Measurements from ENCODE around the gene TP63.

TP63 gene

GRCh38 chr3:189631373-189631408 is at the start of gene TP63:
Gene TP63, plus strand, starts transcription at chr3:189631389. Its CDS starts 127 bp downstream, at chr3:189631516.
- H3K4me1 ChIP-seq (ENCODE audit: control insufficient read depth in 5 of 5, insufficient read depth in 5 of 5, low read length in 5 of 5), result peaks cover 0 to 11% (median 8%) of the 10 kb centered on the region in 5 donors
- no peaks in the 10 kb centered on the region for H3K36me3 ChIP-seq (ENCODE audit: control insufficient read depth in 5 of 5, insufficient read depth in 5 of 5, low read length in 5 of 5)
- peak within 1 kb of the TSS in 1 of 5 donors; percentile 47 for H3K9ac ChIP-seq (ENCODE audit: low read length in 5 of 5)
- H3K9me3 ChIP-seq (ENCODE audit: control insufficient read depth in 5 of 5, low read length in 5 of 5), result no peaks in the 10 kb centered on the region
- no peak within 1 kb of the TSS for H3K4me3 ChIP-seq (ENCODE audit: low read depth in 1 of 5, low read length in 5 of 5)
- no peaks in the 10 kb centered on the region for H3K27me3 ChIP-seq (ENCODE audit: control insufficient read depth in 5 of 5, insufficient read depth in 4 of 5, low read length in 5 of 5)
- H3K27ac ChIP-seq (ENCODE audit: low read depth, low read length), result no peak within 1 kb of the TSS

DNA sequence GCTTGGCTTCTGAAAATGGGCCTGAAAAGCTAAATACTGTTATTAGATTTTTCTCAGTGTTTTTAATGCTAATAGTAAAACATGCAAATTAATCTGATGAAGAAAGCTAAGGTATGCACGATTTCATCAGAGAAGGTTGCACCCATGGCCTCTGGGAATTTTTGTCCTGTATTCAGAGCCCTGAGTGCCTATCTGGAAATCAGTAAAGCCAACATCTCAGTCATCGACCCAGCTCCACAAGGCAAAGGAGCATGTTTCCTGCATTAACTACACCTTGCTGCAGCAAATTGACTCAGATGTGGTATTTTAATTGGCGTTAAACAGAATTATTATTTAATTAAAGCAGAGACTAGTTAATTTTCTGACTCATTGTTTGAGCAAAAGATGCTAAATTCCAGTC is 49.0 kb upstream of the TP63 start:
- H3K4me3 ChIP-seq (ENCODE audit: low read depth in 1 of 5, low read length in 5 of 5), result no peak overlapping the region
- H3K9me3 ChIP-seq (ENCODE audit: control insufficient read depth in 5 of 5, low read length in 5 of 5), result peaks cover 0 to 5% (median 4%) of the 10 kb centered on the region in 5 donors
- no peaks in the 10 kb centered on the region for H3K27me3 ChIP-seq (ENCODE audit: control insufficient read depth in 5 of 5, insufficient read depth in 4 of 5, low read length in 5 of 5)
- H3K27ac ChIP-seq (ENCODE audit: low read depth, low read length), result no peak overlapping the region
- H3K36me3 ChIP-seq (ENCODE audit: control insufficient read depth in 5 of 5, insufficient read depth in 5 of 5, low read length in 5 of 5), result no peaks in the 10 kb centered on the region
- no peak overlapping the region for H3K9ac ChIP-seq (ENCODE audit: low read length in 5 of 5)
- no peaks in the 10 kb centered on the region for H3K4me1 ChIP-seq (ENCODE audit: control insufficient read depth in 5 of 5, insufficient read depth in 5 of 5, low read length in 5 of 5)

DNA sequence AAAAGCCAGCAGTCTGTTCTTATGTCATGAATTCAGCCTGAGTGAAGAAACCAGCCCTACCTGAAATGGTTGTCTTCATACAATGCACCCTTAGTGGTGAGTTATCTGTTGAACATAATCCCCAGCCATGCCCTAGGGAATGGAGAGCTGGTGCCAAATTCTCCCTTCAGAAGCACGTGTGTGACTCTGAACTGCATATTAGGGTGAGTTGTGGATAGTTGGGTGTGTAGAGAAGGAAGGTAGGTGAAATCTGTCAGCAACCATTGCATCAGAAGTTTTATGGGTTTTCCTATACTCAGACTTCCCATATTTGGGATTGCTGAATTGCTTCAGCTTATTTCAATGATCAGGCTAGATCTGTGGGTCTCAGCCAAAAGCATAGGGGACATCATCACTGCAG is 46.5 kb upstream of the TP63 start:
- Histone ChIP-seq H3K4me3 (ENCODE audit: low read depth in 1 of 5, low read length in 5 of 5) (no peak overlapping the region), H3K9ac (ENCODE audit: low read length in 5 of 5) (no peak overlapping the region), H3K36me3 (ENCODE audit: control insufficient read depth in 5 of 5, insufficient read depth in 5 of 5, low read length in 5 of 5) (no peaks in the 10 kb centered on the region), H3K4me1 (ENCODE audit: control insufficient read depth in 5 of 5, insufficient read depth in 5 of 5, low read length in 5 of 5) (peaks cover 0 to 15% (median 9%) of the 10 kb centered on the region in 5 donors), H3K27me3 (ENCODE audit: control insufficient read depth in 5 of 5, insufficient read depth in 4 of 5, low read length in 5 of 5) (no peaks in the 10 kb centered on the region), H3K9me3 (ENCODE audit: control insufficient read depth in 5 of 5, low read length in 5 of 5) (no peaks in the 10 kb centered on the region), H3K27ac (ENCODE audit: low read depth, low read length) (no peak overlapping the region)

- Histone ChIP-seq H3K9ac (ENCODE audit: low read length in 5 of 5) (no peak overlapping the region), H3K9me3 (ENCODE audit: control insufficient read depth in 5 of 5, low read length in 5 of 5) (peaks cover 0 to 8% (median 0%) of the 10 kb centered on the region in 5 donors), H3K36me3 (ENCODE audit: control insufficient read depth in 5 of 5, insufficient read depth in 5 of 5, low read length in 5 of 5) (no peaks in the 10 kb centered on the region), H3K27ac (ENCODE audit: low read depth, low read length) (no peak overlapping the region), H3K27me3 (ENCODE audit: control insufficient read depth in 5 of 5, insufficient read depth in 4 of 5, low read length in 5 of 5) (no peaks in the 10 kb centered on the region), H3K4me3 (ENCODE audit: low read depth in 1 of 5, low read length in 5 of 5) (no peak overlapping the region), H3K4me1 (ENCODE audit: control insufficient read depth in 5 of 5, insufficient read depth in 5 of 5, low read length in 5 of 5) (peaks cover 0 to 15% (median 9%) of the 10 kb centered on the region in 5 donors)
Measured at GRCh38 chr3:189586941-189587663, 44.1 kb upstream of the TP63 start.

DNA sequence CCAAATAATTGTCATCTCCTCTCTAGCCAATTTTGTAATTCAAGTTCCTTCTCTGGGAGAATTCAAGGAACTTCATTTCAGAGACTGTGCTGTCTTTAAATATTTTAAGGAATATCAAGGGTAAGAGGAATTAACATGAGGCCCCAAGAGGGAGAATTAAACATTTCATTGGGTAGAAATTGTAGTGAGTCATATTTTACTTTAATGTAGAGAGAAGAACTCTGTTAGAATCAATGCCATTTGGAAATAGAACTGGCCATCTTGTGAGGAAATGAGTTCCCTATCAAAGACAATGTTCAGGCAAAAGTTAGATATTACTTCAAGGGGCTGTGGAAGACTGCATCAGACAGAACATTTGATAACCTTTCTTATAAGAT is 43.5 kb upstream of the TP63 start:
- Histone ChIP-seq H3K4me3 (ENCODE audit: low read depth in 1 of 5, low read length in 5 of 5) (no peak overlapping the region), H3K36me3 (ENCODE audit: control insufficient read depth in 5 of 5, insufficient read depth in 5 of 5, low read length in 5 of 5) (no peaks in the 10 kb centered on the region), H3K27ac (ENCODE audit: low read depth, low read length) (no peak overlapping the region), H3K27me3 (ENCODE audit: control insufficient read depth in 5 of 5, insufficient read depth in 4 of 5, low read length in 5 of 5) (no peaks in the 10 kb centered on the region), H3K9me3 (ENCODE audit: control insufficient read depth in 5 of 5, low read length in 5 of 5) (peaks cover 0 to 13% (median 0%) of the 10 kb centered on the region in 5 donors), H3K9ac (ENCODE audit: low read length in 5 of 5) (no peak overlapping the region), H3K4me1 (ENCODE audit: control insufficient read depth in 5 of 5, insufficient read depth in 5 of 5, low read length in 5 of 5) (peaks cover 0 to 15% (median 9%) of the 10 kb centered on the region in 5 donors)

- no peak overlapping the region for H3K27ac ChIP-seq (ENCODE audit: low read depth, low read length)
- H3K36me3 ChIP-seq (ENCODE audit: control insufficient read depth in 5 of 5, insufficient read depth in 5 of 5, low read length in 5 of 5), result no peaks in the 10 kb centered on the region
- no peak overlapping the region for H3K9ac ChIP-seq (ENCODE audit: low read length in 5 of 5)
- peaks cover 0 to 15% (median 9%) of the 10 kb centered on the region in 5 donors for H3K4me1 ChIP-seq (ENCODE audit: control insufficient read depth in 5 of 5, insufficient read depth in 5 of 5, low read length in 5 of 5)
- no peak overlapping the region for H3K4me3 ChIP-seq (ENCODE audit: low read depth in 1 of 5, low read length in 5 of 5)
- peaks cover 0 to 13% (median 0%) of the 10 kb centered on the region in 5 donors for H3K9me3 ChIP-seq (ENCODE audit: control insufficient read depth in 5 of 5, low read length in 5 of 5)
- H3K27me3 ChIP-seq (ENCODE audit: control insufficient read depth in 5 of 5, insufficient read depth in 4 of 5, low read length in 5 of 5), result no peaks in the 10 kb centered on the region
Measured at GRCh38 chr3:189588070-189588469, 43.1 kb upstream of the TP63 start.

GRCh38 chr3:189588475-189589178 is 42.6 kb upstream of the TP63 start:
- Histone ChIP-seq H3K4me3 (ENCODE audit: low read depth in 1 of 5, low read length in 5 of 5) (no peak overlapping the region), H3K4me1 (ENCODE audit: control insufficient read depth in 5 of 5, insufficient read depth in 5 of 5, low read length in 5 of 5) (peaks cover 0 to 16% (median 9%) of the 10 kb centered on the region in 5 donors), H3K27ac (ENCODE audit: low read depth, low read length) (peak overlapping the region; percentile 0), H3K27me3 (ENCODE audit: control insufficient read depth in 5 of 5, insufficient read depth in 4 of 5, low read length in 5 of 5) (no peaks in the 10 kb centered on the region), H3K36me3 (ENCODE audit: control insufficient read depth in 5 of 5, insufficient read depth in 5 of 5, low read length in 5 of 5) (no peaks in the 10 kb centered on the region), H3K9me3 (ENCODE audit: control insufficient read depth in 5 of 5, low read length in 5 of 5) (peaks cover 0 to 13% (median 0%) of the 10 kb centered on the region in 5 donors), H3K9ac (ENCODE audit: low read length in 5 of 5) (peak overlapping the region in 1 of 5 donors; percentile 34)

DNA sequence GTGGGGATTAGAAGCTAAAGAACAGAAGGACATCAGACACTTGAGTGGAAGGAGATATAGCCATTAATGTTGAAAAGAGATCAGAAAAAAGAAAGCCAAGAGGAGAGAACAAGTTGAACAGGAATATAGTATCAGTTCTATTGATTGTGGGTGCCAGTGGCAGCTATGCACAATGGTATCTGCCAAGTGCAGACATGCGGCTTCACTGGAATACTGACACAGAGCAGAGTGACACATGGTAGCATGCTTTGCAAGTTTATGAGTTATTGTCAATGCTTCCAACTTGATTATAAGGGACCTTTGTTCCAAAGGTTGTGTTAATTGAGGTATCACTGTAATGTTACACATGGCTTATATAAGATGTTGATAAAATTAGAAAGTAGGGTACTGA is 42.0 kb upstream of the TP63 start:
- H3K36me3 ChIP-seq (ENCODE audit: control insufficient read depth in 5 of 5, insufficient read depth in 5 of 5, low read length in 5 of 5), result no peaks in the 10 kb centered on the region
- H3K4me3 ChIP-seq (ENCODE audit: low read depth in 1 of 5, low read length in 5 of 5), result no peak overlapping the region
- peak overlapping the region; percentile 0 for H3K27ac ChIP-seq (ENCODE audit: low read depth, low read length)
- H3K27me3 ChIP-seq (ENCODE audit: control insufficient read depth in 5 of 5, insufficient read depth in 4 of 5, low read length in 5 of 5), result no peaks in the 10 kb centered on the region
- H3K9ac ChIP-seq (ENCODE audit: low read length in 5 of 5), result peak overlapping the region in 1 of 5 donors; percentile 34
- H3K4me1 ChIP-seq (ENCODE audit: control insufficient read depth in 5 of 5, insufficient read depth in 5 of 5, low read length in 5 of 5), result peaks cover 0 to 18% (median 9%) of the 10 kb centered on the region in 5 donors
- peaks cover 0 to 13% (median 0%) of the 10 kb centered on the region in 5 donors for H3K9me3 ChIP-seq (ENCODE audit: control insufficient read depth in 5 of 5, low read length in 5 of 5)

GRCh38 chr3:189590223-189590622 is 41.0 kb upstream of the TP63 start:
- Histone ChIP-seq H3K9ac (ENCODE audit: low read length in 5 of 5) (no peak overlapping the region), H3K4me1 (ENCODE audit: control insufficient read depth in 5 of 5, insufficient read depth in 5 of 5, low read length in 5 of 5) (peaks cover 0 to 18% (median 9%) of the 10 kb centered on the region in 5 donors), H3K27ac (ENCODE audit: low read depth, low read length) (no peak overlapping the region), H3K4me3 (ENCODE audit: low read depth in 1 of 5, low read length in 5 of 5) (no peak overlapping the region), H3K9me3 (ENCODE audit: control insufficient read depth in 5 of 5, low read length in 5 of 5) (peaks cover 0 to 13% (median 0%) of the 10 kb centered on the region in 5 donors), H3K36me3 (ENCODE audit: control insufficient read depth in 5 of 5, insufficient read depth in 5 of 5, low read length in 5 of 5) (no peaks in the 10 kb centered on the region), H3K27me3 (ENCODE audit: control insufficient read depth in 5 of 5, insufficient read depth in 4 of 5, low read length in 5 of 5) (no peaks in the 10 kb centered on the region)

GRCh38 chr3:189593581-189593980 is 37.6 kb upstream of the TP63 start:
- H3K9ac ChIP-seq (ENCODE audit: low read length in 5 of 5), result no peak overlapping the region
- H3K4me1 ChIP-seq (ENCODE audit: control insufficient read depth in 5 of 5, insufficient read depth in 5 of 5, low read length in 5 of 5), result peaks cover 0 to 12% (median 3%) of the 10 kb centered on the region in 5 donors
- peaks cover 0 to 13% (median 0%) of the 10 kb centered on the region in 5 donors for H3K9me3 ChIP-seq (ENCODE audit: control insufficient read depth in 5 of 5, low read length in 5 of 5)
- H3K4me3 ChIP-seq (ENCODE audit: low read depth in 1 of 5, low read length in 5 of 5), result no peak overlapping the region
- H3K36me3 ChIP-seq (ENCODE audit: control insufficient read depth in 5 of 5, insufficient read depth in 5 of 5, low read length in 5 of 5), result no peaks in the 10 kb centered on the region
- H3K27ac ChIP-seq (ENCODE audit: low read depth, low read length), result no peak overlapping the region
- no peaks in the 10 kb centered on the region for H3K27me3 ChIP-seq (ENCODE audit: control insufficient read depth in 5 of 5, insufficient read depth in 4 of 5, low read length in 5 of 5)
